Erythroblast (primary cell): ENCODE data around the gene ZBTB7C.

Experiments
- GATA1 ChIP-seq: IDR thresholded peaks from 2 replicates; pipeline ENCODE4 v1.6.1; 2011; ENCODE audit warnings: low read depth, mild to moderate bottlenecking, control low read depth, low read length, moderate library complexity
- POLR2A ChIP-seq: IDR thresholded peaks from 2 replicates; pipeline ENCODE4 v1.6.1; 2011; ENCODE audit warnings: mild to moderate bottlenecking, low read length

- TF ChIP-seq POLR2A, result no peak
- no peak for TF ChIP-seq GATA1
These were observed 3.2 kb downstream of the ZBTB7C start for GRCh38 chr18:48405978-48406377.
